ENCODE data around the gene RPTOR. TPM values are rescaled to one million over a fixed set of nuclear protein-coding genes. Genes with fewer than 3 reads are reported as not detected.

RPTOR gene
- total RNA-seq, 1 donor from 2014 or later: 66.7 TPM

GRCh38 chr17:80592243-80592642, 47.6 kb downstream of the RPTOR start:
- intact Hi-C loops (cut with micrococcal nuclease): no loop called here
- peaks cover 69% of the 10 kb centered on the region for H3K4me1 Mint-ChIP-seq (ENCODE audit: low read depth)

GRCh38 chr17:80593181-80593580, 48.5 kb downstream of the RPTOR start:
- Mint-ChIP-seq H3K36me3 (ENCODE audit: low read depth) (peaks cover 6% of the 10 kb centered on the region), H3K9me3 (no peaks in the 10 kb centered on the region), H3K4me1 (ENCODE audit: low read depth) (peaks cover 70% of the 10 kb centered on the region), H3K4me3 (no peak overlapping the region), H3K27ac (no peak overlapping the region), H3K27me3 (ENCODE audit: insufficient read depth) (no peaks in the 10 kb centered on the region)
- intact Hi-C loops (cut with micrococcal nuclease): no loop called here
- no peak for DNase-seq (ENCODE audit: low spot score)

More at GRCh38 chr17:80592243-80592642, 47.6 kb downstream of the RPTOR start:
- peaks cover 4% of the 10 kb centered on the region for H3K36me3 Mint-ChIP-seq (ENCODE audit: low read depth)
- no peak for DNase-seq (ENCODE audit: low spot score)
- peak overlapping the region; percentile 42 for H3K27ac Mint-ChIP-seq
- H3K9me3 Mint-ChIP-seq: no peaks in the 10 kb centered on the region
- no peaks in the 10 kb centered on the region for H3K27me3 Mint-ChIP-seq (ENCODE audit: insufficient read depth)
- H3K4me3 Mint-ChIP-seq: no peak overlapping the region

- H3K4me3 Mint-ChIP-seq: no peak overlapping the region
- H3K27ac Mint-ChIP-seq: no peak overlapping the region
- no peaks in the 10 kb centered on the region for H3K27me3 Mint-ChIP-seq (ENCODE audit: insufficient read depth)
- no peaks in the 10 kb centered on the region for H3K9me3 Mint-ChIP-seq
- peaks cover 7% of the 10 kb centered on the region for H3K36me3 Mint-ChIP-seq (ENCODE audit: low read depth)
- H3K4me1 Mint-ChIP-seq (ENCODE audit: low read depth): peaks cover 73% of the 10 kb centered on the region
- intact Hi-C loops (cut with micrococcal nuclease): no loop called here
- no peak for DNase-seq (ENCODE audit: low spot score)
Observed at GRCh38 chr17:80594431-80595269, 50.0 kb downstream of the RPTOR start.

- H3K4me3 Mint-ChIP-seq: peak overlapping the region; percentile 40
- H3K9me3 Mint-ChIP-seq: no peaks in the 10 kb centered on the region
- intact Hi-C loops (cut with micrococcal nuclease): no loop called here
- peak overlapping the region; percentile 1 for H3K27ac Mint-ChIP-seq
- peaks cover 13% of the 10 kb centered on the region for H3K36me3 Mint-ChIP-seq (ENCODE audit: low read depth)
- no peaks in the 10 kb centered on the region for H3K27me3 Mint-ChIP-seq (ENCODE audit: insufficient read depth)
- no peak for DNase-seq (ENCODE audit: low spot score)
- H3K4me1 Mint-ChIP-seq (ENCODE audit: low read depth): peaks cover 60% of the 10 kb centered on the region
Observed at GRCh38 chr17:80596760-80597608, 52.3 kb downstream of the RPTOR start.

- Mint-ChIP-seq H3K4me3 (no peak overlapping the region), H3K4me1 (ENCODE audit: low read depth) (peaks cover 73% of the 10 kb centered on the region), H3K9me3 (no peaks in the 10 kb centered on the region), H3K36me3 (ENCODE audit: low read depth) (peaks cover 21% of the 10 kb centered on the region), H3K27ac (peak overlapping the region; percentile 19), H3K27me3 (ENCODE audit: insufficient read depth) (no peaks in the 10 kb centered on the region)
- DNase-seq (ENCODE audit: low spot score): no peak
- intact Hi-C loops (cut with micrococcal nuclease): no loop called here
Observed at GRCh38 chr17:80598813-80599545, 54.3 kb downstream of the RPTOR start.

GRCh38 chr17:80599546-80600305, 55.1 kb downstream of the RPTOR start:
- Mint-ChIP-seq H3K9me3 (no peaks in the 10 kb centered on the region), H3K27ac (peak overlapping the region; percentile 13), H3K4me1 (ENCODE audit: low read depth) (peaks cover 74% of the 10 kb centered on the region), H3K36me3 (ENCODE audit: low read depth) (peaks cover 25% of the 10 kb centered on the region), H3K4me3 (no peak overlapping the region), H3K27me3 (ENCODE audit: insufficient read depth) (peaks cover 2% of the 10 kb centered on the region)
- no peak for DNase-seq (ENCODE audit: low spot score)
- intact Hi-C loops (cut with micrococcal nuclease): no loop called here

- H3K36me3 Mint-ChIP-seq (ENCODE audit: low read depth): peaks cover 25% of the 10 kb centered on the region
- peaks cover 72% of the 10 kb centered on the region for H3K4me1 Mint-ChIP-seq (ENCODE audit: low read depth)
- DNase-seq (ENCODE audit: low spot score): no peak
- H3K27me3 Mint-ChIP-seq (ENCODE audit: insufficient read depth): peaks cover 2% of the 10 kb centered on the region
- H3K4me3 Mint-ChIP-seq: no peak overlapping the region
- no peaks in the 10 kb centered on the region for H3K9me3 Mint-ChIP-seq
- H3K27ac Mint-ChIP-seq: no peak overlapping the region
- intact Hi-C loops (cut with micrococcal nuclease): no loop called here
Observed at GRCh38 chr17:80601146-80601545, 56.5 kb downstream of the RPTOR start.

- Mint-ChIP-seq H3K4me1 (ENCODE audit: low read depth) (peaks cover 65% of the 10 kb centered on the region), H3K36me3 (ENCODE audit: low read depth) (peaks cover 19% of the 10 kb centered on the region)
- intact Hi-C loops (cut with micrococcal nuclease): no loop called here
Observed at GRCh38 chr17:80603396-80603795, 58.8 kb downstream of the RPTOR start.

GRCh38 chr17:80604009-80604669, 59.5 kb downstream of the RPTOR start:
- no peak overlapping the region for H3K4me3 Mint-ChIP-seq
- peaks cover 67% of the 10 kb centered on the region for H3K4me1 Mint-ChIP-seq (ENCODE audit: low read depth)
- peak overlapping the region; percentile 35 for H3K27ac Mint-ChIP-seq
- DNase-seq (ENCODE audit: low spot score): no peak
- H3K36me3 Mint-ChIP-seq (ENCODE audit: low read depth): peaks cover 22% of the 10 kb centered on the region
- H3K27me3 Mint-ChIP-seq (ENCODE audit: insufficient read depth): peaks cover 2% of the 10 kb centered on the region
- intact Hi-C loops (cut with micrococcal nuclease): loop anchor here (2.0 kb wide), 3 partner anchors 13 to 253 kb away; no protein-coding TSS in a partner anchor
- no peaks in the 10 kb centered on the region for H3K9me3 Mint-ChIP-seq

More at GRCh38 chr17:80603396-80603795, 58.8 kb downstream of the RPTOR start:
- H3K9me3 Mint-ChIP-seq: no peaks in the 10 kb centered on the region
- H3K27me3 Mint-ChIP-seq (ENCODE audit: insufficient read depth): peaks cover 2% of the 10 kb centered on the region
- no peak for DNase-seq (ENCODE audit: low spot score)
- no peak overlapping the region for H3K4me3 Mint-ChIP-seq
- H3K27ac Mint-ChIP-seq: no peak overlapping the region

GRCh38 chr17:80604670-80605010, 60.0 kb downstream of the RPTOR start:
- Mint-ChIP-seq H3K36me3 (ENCODE audit: low read depth) (peaks cover 22% of the 10 kb centered on the region), H3K27me3 (ENCODE audit: insufficient read depth) (peaks cover 2% of the 10 kb centered on the region), H3K4me1 (ENCODE audit: low read depth) (peaks cover 66% of the 10 kb centered on the region), H3K27ac (peak overlapping the region; percentile 35), H3K4me3 (peak overlapping the region; percentile 8), H3K9me3 (no peaks in the 10 kb centered on the region)
- DNase-seq (ENCODE audit: low spot score): no peak
- intact Hi-C loops (cut with micrococcal nuclease): loop anchor here (1.0 to 5.0 kb wide), 8 partner anchors 14 to 287 kb away; no protein-coding TSS in a partner anchor

GRCh38 chr17:80605326-80606066, 60.9 kb downstream of the RPTOR start:
- Mint-ChIP-seq H3K9me3 (no peaks in the 10 kb centered on the region), H3K4me1 (ENCODE audit: low read depth) (peaks cover 66% of the 10 kb centered on the region), H3K27me3 (ENCODE audit: insufficient read depth) (peaks cover 2% of the 10 kb centered on the region), H3K27ac (peak overlapping the region; percentile 35), H3K4me3 (no peak overlapping the region), H3K36me3 (ENCODE audit: low read depth) (peaks cover 18% of the 10 kb centered on the region)
- intact Hi-C loops (cut with micrococcal nuclease): loop anchor here (1.0 to 5.0 kb wide), 8 partner anchors 15 to 286 kb away; no protein-coding TSS in a partner anchor
- peak; percentile 31 for DNase-seq (ENCODE audit: low spot score)

Measured in activated T-helper 1 cell treated with anti-CD3 and anti-CD28 coated beads, Interleukin-12 subunit alpha, Interleukin-12 subunit beta, Interleukin-2, Interleukin-4 antibody, amounts not matched to agents 30 ng/mL and 10 ng/mL and 1 ng/mL, durations not matched to agents 14 hours and 24 hours and 36 hours (primary cell).